PFSK-1 (cell line): ENCODE data around the gene FOXO1.

Experiments
- FOXP2 ChIP-seq: optimal IDR thresholded peaks from 2 replicates; pipeline ENCODE3; 2011; ENCODE audit warnings: borderline replicate concordance, control low read depth, inconsistent platforms; ENCODE audit not compliant: insufficient read depth; ENCODE audit errors: extremely low read length, extremely low read depth
- POLR2AphosphoS5 ChIP-seq: IDR thresholded peaks from 2 replicates; pipeline ENCODE4 v1.6.1; 2012; ENCODE audit warnings: low read depth, mild to moderate bottlenecking, control low read depth, low read length, moderate library complexity
- SIN3A ChIP-seq: IDR thresholded peaks from 2 replicates; pipeline ENCODE4 v1.6.1; 2012; ENCODE audit warnings: mild to moderate bottlenecking, low read length, moderate library complexity, borderline replicate concordance; ENCODE audit not compliant: insufficient read depth
- TAF1 ChIP-seq: IDR thresholded peaks from 2 replicates; pipeline ENCODE4 v1.6.1; 2012; ENCODE audit warnings: low read length, control low read depth, borderline replicate concordance; ENCODE audit not compliant: insufficient read depth
- TF ChIP-seq, protein P1 (sequence below), 2 experiments: IDR thresholded peaks; 2 replicates each; pipeline versions ENCODE4 v1.6.1 to v1.8.0; 2011 to 2012; ENCODE audit warnings: low read depth in 2 of 2, low read length in 2 of 2, control low read depth in 1 of 2, inconsistent platforms in 1 of 2, mild to moderate bottlenecking in 1 of 2, moderate library complexity in 1 of 2; ENCODE audit not compliant: insufficient read depth in 1 of 2

Gene FOXO1

DNA sequence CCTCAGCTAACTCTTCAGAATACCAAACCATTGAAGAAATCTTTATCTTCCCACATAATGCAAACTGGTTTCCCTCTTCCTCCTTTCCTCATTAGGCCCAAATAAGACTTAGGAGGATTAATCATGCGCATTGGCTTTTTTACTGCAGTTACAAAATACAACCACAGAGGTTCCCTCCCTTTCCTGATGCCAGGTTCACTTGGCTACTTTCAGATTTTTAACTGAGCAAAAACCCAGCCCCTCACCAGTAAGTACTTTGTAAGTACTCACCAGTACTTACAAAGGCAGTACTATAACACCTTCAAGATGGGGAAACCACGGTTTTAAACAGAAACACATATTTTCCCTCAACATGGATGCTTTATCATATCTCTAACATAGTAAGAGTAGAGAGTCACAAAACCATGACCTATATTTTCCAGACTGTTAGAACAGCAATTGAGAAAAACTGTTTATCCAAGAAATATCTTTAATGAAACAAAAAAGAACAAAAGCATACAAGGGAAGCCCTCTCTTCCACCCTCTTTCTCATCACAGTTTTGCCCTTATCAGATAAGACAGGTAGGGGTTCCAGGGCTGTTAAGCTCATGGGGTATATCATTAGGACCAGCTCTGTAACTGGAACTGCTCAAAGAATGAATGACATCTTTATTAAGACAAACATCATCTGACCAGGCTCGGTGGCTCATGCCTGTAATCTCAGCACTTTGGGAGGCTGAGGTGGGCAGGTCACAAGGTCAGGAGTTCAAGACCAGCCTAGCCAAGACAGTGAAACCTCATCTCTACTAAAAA, 12.7 kb downstream of the FOXO1 start:
- TF ChIP-seq TAF1 (no peak), FOXP2 (no peak), SIN3A (no peak), POLR2AphosphoS5 (no peak)
- TF ChIP-seq, protein P1, sequence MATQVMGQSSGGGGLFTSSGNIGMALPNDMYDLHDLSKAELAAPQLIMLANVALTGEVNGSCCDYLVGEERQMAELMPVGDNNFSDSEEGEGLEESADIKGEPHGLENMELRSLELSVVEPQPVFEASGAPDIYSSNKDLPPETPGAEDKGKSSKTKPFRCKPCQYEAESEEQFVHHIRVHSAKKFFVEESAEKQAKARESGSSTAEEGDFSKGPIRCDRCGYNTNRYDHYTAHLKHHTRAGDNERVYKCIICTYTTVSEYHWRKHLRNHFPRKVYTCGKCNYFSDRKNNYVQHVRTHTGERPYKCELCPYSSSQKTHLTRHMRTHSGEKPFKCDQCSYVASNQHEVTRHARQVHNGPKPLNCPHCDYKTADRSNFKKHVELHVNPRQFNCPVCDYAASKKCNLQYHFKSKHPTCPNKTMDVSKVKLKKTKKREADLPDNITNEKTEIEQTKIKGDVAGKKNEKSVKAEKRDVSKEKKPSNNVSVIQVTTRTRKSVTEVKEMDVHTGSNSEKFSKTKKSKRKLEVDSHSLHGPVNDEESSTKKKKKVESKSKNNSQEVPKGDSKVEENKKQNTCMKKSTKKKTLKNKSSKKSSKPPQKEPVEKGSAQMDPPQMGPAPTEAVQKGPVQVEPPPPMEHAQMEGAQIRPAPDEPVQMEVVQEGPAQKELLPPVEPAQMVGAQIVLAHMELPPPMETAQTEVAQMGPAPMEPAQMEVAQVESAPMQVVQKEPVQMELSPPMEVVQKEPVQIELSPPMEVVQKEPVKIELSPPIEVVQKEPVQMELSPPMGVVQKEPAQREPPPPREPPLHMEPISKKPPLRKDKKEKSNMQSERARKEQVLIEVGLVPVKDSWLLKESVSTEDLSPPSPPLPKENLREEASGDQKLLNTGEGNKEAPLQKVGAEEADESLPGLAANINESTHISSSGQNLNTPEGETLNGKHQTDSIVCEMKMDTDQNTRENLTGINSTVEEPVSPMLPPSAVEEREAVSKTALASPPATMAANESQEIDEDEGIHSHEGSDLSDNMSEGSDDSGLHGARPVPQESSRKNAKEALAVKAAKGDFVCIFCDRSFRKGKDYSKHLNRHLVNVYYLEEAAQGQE (IDR thresholded peaks at IDR 0.05; ENCODE audit: insufficient read depth in 1 of 2, low read depth in 2 of 2, low read length in 2 of 2), result no peak

- TF ChIP-seq FOXP2 (no peak), SIN3A (no peak), POLR2AphosphoS5 (no peak), TAF1 (no peak)
- TF ChIP-seq, protein P1 (IDR thresholded peaks at IDR 0.05; ENCODE audit: insufficient read depth in 1 of 2, low read depth in 2 of 2, low read length in 2 of 2), result no peak
Observed at GRCh38 chr13:40652588-40652940, 13.9 kb downstream of the FOXO1 start.

DNA sequence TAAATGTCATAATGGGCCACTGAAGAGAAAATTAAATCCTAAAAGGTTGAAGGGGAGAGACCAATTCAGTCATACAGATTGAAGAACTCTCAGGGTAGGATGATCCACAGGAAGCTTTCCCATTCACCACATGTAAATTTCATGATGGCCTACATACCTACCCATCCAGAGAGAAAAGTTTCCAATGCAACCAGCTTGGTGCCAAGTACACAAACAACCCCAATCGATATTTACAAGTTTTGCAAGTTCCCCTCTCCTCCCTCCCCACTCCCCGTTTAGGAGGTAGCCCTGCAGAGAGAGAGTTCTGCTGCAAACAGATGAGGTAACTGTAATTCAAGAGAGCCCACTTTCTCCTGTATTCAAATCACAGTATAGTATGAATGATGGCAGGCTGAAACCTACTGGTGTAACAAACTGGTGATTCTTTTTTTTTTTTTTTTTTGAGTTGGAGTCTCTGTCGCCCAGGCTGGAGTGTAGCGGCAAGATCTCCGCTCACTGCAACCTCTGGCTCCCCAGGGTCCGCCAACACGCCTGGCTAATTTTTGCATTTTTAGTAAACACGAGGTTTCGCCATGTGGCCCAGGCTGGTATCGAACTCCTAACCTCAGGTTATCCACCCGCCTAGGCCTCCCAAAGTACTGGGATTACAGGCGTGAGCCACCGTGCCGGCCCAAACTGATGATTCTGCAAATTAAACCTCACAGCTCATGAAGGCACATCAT, 14.4 kb downstream of the FOXO1 start:
- no peak for TF ChIP-seq TAF1
- no peak for TF ChIP-seq POLR2AphosphoS5
- TF ChIP-seq FOXP2, result no peak
- no peak for TF ChIP-seq SIN3A
- TF ChIP-seq, protein P1 (IDR thresholded peaks at IDR 0.05; ENCODE audit: insufficient read depth in 1 of 2, low read depth in 2 of 2, low read length in 2 of 2), result no peak

GRCh38 chr13:40648841-40649240, 17.6 kb downstream of the FOXO1 start:
- TF ChIP-seq, protein P1 (IDR thresholded peaks at IDR 0.05; ENCODE audit: insufficient read depth in 1 of 2, low read depth in 2 of 2, low read length in 2 of 2), result no peak
- no peak for TF ChIP-seq TAF1
- TF ChIP-seq POLR2AphosphoS5, result no peak
- no peak for TF ChIP-seq SIN3A
- no peak for TF ChIP-seq FOXP2
